HG02840 (cell line): ENCODE measurements around the gene DHRS3.

ENCODE experiments used
- ATAC-seq: cut with Tn5 transposase; IDR thresholded peaks from one replicate; pipeline ENCODE4 v1.9.1; 2021; ENCODE audit warnings: mild to moderate bottlenecking, moderate library complexity, moderate number of reproducible peaks; ENCODE audit not compliant: unreplicated experiment, low FRiP score

The DHRS3 gene

DNA sequence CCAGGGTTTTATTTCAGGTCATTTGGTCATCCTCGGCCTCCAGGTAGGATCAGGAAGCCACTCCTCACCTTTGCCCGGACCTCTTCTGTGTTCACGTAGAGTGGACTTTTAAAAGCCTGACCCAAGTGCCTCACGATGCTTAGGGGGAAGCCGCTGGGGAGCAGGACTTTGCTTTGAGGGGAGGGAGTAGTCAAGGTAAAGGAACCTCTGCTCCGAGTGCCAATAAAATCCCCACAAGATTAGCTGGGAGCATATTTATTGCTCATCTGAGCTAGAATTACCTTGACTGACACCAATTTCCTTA lies 603 bp upstream of the DHRS3 start:
- no peak for ATAC-seq

DNA sequence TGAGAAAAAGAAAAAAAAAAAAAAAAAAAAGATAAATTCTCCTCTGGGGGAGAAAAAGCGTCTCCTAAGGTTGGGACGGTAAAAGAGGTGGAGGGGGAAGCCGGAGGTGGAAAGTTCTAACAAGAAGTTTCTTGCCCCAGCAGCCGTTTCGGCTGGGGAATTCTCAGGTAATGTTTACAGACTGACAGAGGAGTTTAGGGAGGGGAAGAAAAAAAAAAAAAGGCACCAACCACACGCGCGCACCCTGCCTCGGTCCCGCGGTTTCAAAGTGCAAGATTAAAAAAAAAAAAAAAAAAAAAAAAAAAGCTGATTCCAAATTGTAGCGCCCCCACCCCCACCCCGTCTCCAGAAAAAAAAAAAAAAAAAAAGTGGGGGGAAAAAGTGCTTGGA lies 504 bp downstream of the DHRS3 start:
- no peak for ATAC-seq

DNA sequence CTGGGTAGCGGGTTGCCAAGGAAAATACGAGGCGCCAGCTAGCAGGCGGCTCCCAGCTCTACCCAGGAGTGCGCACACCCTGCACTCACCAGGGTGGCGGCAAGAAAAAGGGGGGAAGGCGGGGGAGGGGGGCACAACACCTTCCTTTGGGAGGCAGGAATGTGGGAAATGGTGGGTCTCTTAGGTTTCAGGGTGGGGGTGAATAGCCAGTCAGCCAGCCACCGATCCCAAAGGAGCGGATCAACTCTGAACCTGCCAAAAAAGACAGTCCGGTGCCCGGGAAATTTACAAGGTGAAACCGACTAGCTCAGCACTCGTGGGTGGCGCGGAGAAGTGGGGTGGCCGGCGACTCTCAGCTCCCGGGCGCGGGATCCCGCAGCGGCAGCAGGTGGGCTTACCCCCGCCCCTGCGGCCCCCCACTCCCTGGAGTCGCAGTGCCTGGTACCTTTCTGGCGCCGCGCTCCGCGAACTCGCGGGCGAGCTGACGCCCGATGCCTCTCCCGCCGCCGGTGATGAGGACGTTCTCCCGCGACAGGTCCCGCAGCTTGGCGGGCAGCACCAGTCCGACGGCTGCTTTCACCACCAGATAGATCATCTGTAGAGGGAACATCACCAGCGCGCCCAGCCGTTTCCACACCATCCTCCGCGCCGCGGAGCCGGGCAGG lies 1.2 kb downstream of the DHRS3 start:
- no peak for ATAC-seq

DNA sequence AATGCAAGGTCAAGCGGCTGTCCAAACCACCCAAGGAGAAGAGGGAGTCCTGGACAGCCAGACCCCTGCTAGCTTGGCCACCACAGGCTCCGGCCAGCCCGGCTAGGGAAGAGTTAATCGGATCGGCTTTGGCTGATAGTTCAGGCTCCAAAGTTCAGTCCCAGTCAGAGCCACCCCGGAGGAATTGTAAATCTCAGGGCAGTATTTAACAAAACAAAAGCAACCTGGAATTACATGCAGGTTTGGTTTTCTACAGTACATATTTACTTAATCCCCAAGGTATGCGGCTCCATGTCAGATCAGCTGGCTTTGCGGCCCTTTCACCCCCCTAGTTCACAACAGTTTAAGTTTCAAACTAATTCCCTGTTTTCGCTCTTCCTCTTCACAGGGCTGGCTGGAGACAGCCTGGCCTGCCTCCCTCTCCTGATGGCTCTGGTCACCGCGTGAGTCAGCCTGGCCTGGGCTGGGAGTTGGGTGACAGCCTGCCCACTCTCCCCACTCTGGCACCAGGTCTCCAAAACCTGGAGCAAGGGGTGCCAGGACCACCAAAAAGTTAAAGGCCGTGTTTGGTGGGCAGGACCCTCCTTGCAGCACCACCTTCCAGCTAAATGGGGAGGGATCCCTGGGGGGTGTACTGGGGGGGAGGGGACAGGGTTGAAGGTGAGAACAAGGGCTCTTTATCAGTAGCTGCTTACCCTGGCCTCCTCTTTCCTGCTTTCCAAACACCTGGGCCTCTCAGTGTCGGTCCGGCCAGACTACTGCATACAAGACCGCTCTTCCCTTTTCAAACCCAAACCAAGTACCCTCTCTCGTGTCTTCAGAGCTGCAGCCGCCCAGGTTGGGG lies 1.9 kb downstream of the DHRS3 start:
- ATAC-seq, result no peak

DNA sequence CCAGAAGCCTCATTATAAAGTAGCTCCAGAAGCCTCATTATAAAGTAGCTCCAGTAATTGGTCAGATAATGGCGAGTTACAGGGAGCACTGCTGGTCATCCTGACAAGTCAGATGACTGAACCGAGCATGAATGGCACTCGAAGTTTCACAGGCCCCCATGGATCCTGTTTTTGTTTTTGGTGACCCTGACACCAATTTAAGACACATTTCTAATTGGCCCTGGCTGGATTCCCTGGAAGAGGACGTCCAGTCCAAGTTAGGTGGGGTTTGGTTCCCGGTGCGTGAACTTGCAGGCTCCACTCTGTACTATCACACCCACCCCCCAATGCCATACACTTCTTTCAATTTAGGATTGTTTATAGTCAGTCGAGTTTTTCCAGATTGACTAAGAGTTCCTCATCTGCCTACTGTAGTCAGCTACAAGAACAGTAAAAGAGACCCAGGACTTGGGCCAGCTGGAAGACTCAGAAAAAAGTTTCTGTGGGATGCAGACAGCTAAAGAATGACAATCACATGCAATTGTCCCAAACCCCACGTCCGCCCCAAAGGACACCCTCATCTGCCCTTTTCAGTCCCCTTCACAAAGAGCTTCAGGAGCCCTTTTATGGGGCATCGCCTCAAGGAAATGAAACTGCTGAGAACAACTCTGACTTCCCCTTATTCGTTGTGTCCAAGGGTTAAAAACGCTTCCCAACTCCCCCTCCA lies 2.7 kb downstream of the DHRS3 start:
- ATAC-seq, result no peak

DNA sequence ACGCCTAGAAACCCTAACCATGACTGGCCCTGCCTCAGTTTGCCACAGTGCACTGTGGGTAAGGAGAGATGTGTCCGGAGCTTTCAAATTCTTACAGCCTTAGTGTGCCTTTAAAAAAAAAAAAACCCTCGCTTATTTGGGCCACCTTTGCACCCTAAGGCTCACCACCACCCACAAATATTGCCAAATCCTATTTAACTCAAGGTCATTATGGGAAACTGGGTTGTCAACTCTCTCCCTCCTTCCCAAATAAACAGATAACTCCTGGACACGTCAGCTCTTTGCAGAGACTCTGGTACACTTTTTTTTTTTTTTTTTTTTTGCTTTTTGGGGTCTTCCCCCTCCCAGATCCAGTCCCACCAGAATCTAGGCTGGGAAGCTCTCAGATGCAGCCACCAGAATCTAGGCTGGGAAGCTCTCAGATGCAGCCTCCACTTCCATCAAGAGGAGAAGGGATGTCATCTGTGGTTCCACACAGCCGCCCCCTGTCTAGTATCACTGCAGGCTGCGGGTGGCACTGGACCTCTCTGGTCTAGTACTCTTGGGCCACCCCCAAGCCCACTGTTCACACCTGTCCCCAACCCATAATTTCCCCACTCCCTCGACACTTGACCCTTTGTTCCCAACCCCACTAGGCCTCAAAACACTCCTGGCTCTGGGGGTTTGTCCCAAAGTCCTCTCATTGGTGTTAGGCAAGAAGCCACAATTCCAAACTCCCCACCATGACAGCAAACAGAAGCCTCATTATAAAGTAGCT lies 3.4 kb downstream of the DHRS3 start:
- no peak for ATAC-seq

DNA sequence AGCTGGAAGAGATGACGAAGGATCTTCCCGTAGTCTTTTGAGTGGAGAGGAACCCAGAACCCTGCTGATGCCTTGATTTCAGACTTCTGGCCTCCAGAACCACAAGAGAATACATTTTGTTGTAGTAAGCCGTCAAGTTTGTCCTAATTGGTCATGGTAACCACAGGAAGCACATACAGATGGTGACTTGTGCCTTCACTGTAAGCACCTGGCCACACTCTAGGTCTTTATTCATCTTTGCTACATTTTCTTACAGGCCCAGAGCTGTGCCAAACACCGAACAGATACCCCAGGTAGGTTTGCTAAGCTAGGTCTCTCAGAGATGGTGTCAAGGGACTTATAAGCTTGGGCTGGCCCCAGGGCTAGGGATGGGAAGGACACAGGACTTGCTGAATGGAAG lies 4.8 kb downstream of the DHRS3 start:
- no peak for ATAC-seq

DNA sequence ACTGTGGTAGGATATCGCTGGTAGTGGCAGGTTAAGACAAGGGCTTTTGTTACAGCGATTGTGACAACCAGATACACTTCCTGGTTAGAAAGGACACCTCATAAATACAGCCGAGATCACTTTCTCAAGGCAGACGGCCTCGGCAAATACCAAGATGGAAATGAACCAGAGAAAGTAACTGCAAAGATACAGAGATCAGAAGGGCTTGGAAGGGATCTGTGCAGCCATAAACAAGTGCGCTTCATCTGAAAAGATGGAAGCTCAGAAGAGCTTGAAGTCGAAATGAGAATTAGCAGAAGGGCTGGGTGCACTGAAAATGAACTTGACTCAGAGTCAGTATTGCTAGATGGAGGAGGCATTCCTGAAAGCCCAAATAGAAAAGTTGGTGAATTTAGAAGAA lies 7.1 kb downstream of the DHRS3 start:
- no peak for ATAC-seq

DNA sequence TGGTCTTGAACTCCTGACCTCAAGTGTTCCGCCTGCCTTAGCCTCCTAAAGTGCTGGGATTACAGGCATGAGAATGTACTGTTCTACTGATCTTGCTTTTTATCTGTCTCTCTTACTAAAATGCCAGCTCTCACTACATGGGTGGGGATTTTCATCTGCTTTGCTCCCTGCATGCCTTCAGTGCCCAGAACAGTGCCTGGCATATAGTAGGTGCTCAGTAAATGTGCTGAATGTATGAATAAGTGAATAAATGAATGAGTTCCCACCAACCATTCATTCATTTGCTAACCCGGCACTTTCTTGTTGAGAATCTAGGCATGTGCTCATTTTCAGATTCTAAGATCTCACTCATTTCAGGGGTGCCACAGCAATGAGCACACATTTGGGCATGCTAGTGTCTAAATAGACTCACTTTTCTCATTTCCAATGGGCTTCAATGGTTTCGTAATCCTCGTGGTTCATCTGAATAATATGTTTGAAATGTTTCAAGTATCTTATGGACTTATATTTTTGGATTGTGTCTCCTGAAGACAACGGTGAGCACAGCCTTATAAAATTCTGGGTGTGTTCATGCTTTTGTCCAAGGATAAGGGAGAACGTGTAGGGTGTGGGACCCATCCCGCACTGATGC lies 7.6 kb downstream of the DHRS3 start:
- no peak for ATAC-seq

DNA sequence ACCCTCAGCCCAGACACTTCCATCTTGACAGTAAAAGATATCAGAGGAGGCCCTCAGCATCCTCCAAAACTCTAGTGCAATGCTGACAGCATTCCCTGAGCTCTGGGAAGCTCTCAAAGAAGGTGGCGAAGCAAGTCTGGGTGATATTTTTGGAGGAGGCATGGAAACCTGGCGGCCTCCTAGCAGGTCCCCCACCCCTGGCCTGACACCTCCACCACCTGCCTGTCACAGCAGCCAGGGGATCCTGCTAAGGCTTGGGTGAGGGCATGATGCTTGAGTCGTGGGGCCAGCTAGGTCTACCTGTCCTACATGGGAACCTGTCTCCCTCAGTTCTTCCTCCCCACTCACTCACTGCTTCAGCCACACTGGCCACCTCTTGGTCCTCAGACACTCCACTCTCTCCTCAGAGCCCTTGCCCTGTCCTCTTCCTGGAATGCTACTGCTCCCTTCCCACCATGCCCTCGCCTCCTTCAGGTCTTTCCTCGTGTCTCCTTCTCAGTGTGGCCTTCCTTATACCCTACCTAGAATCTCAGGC lies 8.5 kb downstream of the DHRS3 start:
- ATAC-seq, result no peak

DNA sequence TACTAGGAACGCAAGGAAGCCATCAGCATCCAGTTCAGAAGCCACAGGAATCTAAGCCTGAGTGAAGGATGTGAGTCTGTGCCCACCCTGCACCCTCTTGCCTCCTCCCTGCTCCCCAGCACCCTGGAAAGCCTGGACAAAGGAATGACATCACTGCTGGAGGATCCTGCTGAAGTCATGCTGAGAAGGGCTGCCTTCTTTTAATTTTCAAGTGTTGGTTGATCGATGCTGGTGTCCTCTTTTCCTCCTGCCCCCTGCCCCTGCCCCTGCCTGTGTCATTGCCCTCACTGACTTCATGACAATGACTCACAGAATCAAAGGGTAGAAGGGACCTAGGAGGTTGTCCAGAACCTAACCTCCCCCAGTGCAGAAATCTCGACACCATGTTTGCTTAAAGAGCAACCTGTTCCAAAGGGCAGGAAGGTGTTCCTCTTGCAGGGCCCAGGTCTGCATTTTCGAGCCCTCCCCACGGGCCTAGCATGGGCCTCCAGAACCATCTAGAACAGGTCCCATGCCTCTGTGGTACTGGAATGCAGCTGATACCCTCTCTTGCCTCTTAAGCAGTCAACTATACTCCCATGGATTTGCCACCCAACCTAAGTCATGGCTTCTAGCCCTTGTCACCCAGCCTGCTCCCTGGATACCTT lies 9.6 kb downstream of the DHRS3 start:
- ATAC-seq, result no peak

DNA sequence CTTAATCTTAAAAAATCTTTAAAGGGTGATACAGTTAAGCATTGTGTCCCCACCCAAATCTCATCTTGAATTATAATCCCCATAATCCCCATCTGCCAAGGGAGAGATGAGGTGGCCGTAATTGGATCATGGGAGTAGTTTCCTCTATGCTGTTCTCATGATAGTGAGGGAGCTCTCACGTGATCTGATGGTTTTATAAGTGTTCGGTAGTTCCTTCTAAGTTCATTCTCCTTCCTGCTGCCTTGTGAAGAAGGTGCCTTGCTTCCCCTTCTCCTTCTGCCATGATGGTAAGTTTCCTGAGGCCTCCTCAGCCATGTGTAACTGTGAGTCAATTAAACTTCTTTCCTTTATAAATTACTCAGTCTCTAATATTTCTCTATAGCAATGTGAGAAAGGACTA lies 10.7 kb downstream of the DHRS3 start:
- no peak for ATAC-seq

DNA sequence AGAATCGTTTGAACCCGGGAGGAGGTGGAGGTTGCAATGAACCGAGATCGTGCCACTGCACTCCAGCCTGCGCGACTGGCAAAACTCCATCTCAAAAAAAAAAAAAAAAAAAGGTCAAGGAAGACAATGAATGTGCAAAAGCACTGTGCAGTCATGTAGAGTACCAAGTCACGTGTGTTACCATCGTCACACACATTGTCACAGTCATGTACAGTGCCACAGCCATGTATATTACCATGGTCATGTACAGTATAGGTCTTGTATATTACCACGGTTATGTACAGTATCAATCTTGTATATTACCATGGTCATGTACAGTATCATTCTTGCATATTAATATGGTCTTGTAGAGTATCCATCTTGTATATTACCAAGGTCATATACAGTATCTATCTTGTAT lies 13.0 kb downstream of the DHRS3 start:
- no peak for ATAC-seq

DNA sequence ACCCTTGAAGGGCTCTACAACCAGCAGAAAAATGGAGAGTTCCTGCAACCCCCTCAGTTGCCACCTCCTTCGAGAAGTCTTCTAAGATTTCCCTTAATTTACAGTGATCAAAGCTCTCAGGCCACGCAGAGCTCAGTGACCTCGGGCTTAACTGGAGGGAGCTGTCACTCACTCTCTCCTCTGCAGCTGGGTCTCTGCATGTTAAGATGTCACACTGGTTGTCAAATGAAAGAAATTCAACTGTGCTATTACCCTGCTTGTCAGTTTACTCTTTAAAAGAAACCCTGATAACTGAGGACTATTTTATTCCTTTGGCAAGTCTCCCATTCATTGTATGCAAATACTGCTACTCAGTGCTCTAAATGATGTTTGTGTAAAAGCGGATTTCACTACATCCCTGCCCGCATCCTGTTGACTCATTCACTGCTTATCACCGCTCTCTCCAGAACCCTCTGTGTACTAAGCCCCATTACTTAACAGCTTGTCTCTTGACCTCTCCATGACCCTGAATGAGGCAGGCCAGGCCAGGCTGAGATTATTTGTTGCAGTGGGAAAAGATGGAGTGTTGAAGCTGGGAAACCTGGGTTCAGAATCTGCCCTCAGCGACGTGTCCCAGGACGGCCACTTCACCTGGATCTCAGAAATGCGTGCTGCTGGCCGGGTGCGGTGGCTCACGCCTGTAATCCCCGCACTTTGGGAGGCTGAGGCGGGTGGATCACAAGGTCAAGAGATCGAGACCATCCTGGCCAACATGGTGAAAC lies 13.7 kb downstream of the DHRS3 start:
- ATAC-seq, result no peak

DNA sequence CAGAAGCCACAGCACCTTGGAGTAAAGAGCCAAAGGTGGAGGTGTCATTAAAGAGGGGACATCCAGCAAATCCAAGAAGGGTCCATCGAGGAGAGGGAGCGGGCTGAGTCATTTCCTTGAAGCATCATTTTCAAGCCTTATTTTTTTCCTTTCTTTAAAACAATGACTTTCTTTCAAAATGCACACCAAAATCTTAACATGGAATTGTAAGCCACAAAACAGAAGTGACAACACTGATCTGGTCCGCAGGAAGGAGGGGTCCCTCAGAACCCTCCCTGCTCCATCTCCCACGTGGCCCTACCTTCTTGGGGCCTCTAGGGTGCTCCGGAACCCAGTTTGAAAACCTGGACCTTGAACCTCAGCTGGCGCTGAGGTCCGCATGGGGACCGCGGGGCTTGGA lies 14.8 kb downstream of the DHRS3 start:
- ATAC-seq, result no peak

DNA sequence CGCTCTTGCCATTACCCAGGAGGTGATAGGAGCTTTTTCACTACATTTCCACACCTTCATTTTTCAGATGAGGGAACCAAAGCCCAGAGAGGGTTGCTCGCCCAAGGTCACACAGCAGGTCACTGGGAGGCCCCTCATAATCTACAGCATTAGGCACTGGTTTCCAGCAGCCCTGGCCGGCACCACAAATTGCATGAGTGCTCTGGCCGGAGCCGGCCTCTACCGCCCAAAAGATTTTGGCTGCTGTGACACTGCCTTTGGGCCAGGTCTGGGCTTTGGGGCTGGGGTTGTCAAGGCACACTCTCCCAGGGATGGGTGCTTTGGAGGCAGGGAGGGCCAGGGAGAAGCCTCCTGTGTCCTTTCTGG lies 15.4 kb downstream of the DHRS3 start:
- no peak for ATAC-seq

DNA sequence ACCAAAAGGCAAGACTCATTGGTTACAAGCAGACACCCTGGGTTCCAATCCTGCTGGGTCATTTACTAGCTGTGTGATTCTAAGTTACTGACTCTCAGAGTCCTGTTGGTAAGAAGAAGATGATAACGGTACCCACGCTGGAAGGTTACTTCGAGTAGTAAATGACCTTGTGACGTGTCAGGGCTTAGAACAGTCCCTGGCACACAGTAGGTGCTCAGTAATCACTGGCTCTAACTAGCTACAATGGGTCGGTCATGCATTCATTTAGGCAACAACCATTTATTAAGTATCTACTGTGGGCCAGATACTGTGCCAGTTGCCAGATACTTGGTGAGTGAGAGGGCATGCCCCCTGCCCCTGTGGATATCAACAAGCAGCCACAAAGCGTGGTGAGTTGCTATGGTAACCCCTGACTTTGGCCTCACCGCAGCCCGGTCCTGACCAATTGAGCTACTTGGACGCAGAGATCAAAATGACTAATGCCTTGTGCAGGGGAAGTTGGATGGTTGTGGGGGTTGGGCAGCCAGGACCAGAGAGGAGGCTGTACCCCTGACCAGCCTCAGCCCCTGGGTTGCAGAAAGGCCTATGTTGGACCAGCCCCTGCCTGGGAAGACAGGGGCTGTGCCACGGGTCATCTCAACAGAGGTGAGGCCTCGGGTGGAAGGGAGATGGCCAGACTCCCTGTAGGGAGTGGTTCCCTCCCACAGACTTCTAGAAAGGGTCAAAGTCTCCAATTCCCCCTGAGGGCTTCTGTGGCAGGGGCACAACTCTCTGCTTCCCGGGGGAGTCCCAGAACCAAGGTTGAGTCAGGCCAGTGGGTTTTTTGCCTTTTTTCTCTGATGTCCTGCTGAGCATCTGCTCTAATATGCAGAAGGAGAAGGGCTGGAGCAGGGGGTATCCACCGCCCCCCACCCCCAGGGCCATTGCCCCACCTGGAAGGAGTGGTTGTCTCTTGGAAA lies 16.0 kb downstream of the DHRS3 start:
- no peak for ATAC-seq
